Left lung (tissue), 14 donors: Measurements from ENCODE around the gene OTOF. TPM values are rescaled to one million over a fixed set of nuclear protein-coding genes. Genes with fewer than 3 reads are reported as not detected.

Experiments
- ATAC-seq: fragments of 200-7000 bp; cut with Tn5 transposase; one replicate; pipeline ENCODE4 v1.9.1; 2020; ENCODE audit warnings: moderate library complexity
- DNase-seq, 4 donors: peaks; one replicate each; pipeline ENCODE4 v3.0.0-alpha.2; 2013 to 2020
- H3K27ac ChIP-seq, 2 donors: fragments of 200-600 bp; sonication (generic) in 1 of 2; one replicate each; pipeline versions ENCODE4 v1.5.0 to v1.8.0; 2020 to 2021
- H3K27me3 ChIP-seq, 2 donors: fragments of 200-600 bp; sonication (generic) in 1 of 2; one replicate each; pipeline versions ENCODE4 v1.5.0 to v1.8.0; 2020 to 2021
- H3K36me3 ChIP-seq, 2 donors: fragments of 200-600 bp; sonication (generic) in 1 of 2; one replicate each; pipeline versions ENCODE4 v1.5.0 to v1.8.0; 2020 to 2021
- H3K4me1 ChIP-seq, 2 donors: fragments of 200-600 bp; one replicate each; pipeline ENCODE4 v1.8.0; 2021
- H3K4me3 ChIP-seq, 2 donors: fragments of 200-600 bp; sonication (generic) in 1 of 2; one replicate each; pipeline versions ENCODE4 v1.5.0 to v1.8.0; 2020 to 2021; ENCODE audit warnings: mild to moderate bottlenecking in 1 of 2
- H3K9me3 ChIP-seq, 2 donors: fragments of 200-600 bp; sonication (generic) in 1 of 2; one replicate each; pipeline versions ENCODE4 v1.5.0 to v1.8.0; 2020 to 2021
- intact Hi-C, 2 donors: fragments of 100-400 bp; cut with DNase I; formaldehyde crosslinking; loops; one replicate each; pipeline versions ENCODE4 v1.11.2 to v1.14.2; 2022
- long read RNA-seq, 12 donors: library from polyadenylated mRNA in 2 of 12; unstranded in 2 of 12; transcript quantifications; one replicate each; pipeline ENCODE4 v2.0.0 and lab custom pipeline, GENCODE V29; 2019 to 2026
- polyA plus RNA-seq, 6 donors: library from polyadenylated mRNA; unstranded; fragments of 120-200 nt; gene quantifications; one replicate each; pipeline ENCODE4 v1.2.1, GENCODE V29; 2013; ENCODE audit not compliant: insufficient read length in 6 of 6
- total RNA-seq, 2 donors: library from RNA; stranded (reverse); fragmentation: NEBNext Ultra II Directional; extraction: Animal tissue kit (Norgen Biotek cat#: 25700); gene quantifications; one replicate each; pipeline ENCODE4 v1.2.1, GENCODE V29; 2021
- TF ChIP-seq, protein P1 (sequence below), 2 donors: fragments of 200-600 bp; sonication (generic) in 1 of 2; IDR thresholded peaks; one replicate each; pipeline versions ENCODE4 v1.5.0 to v1.8.0; 2021; ENCODE audit warnings: antibody characterized with exemption in 2 of 2
- donor health status: DM: no; HTN: yes; CAD: no.
- donor health status: DM: no; HTN: no; CAD: no.

OTOF gene
- total RNA-seq (under 1 TPM in 1 of 2 donors, not detected in 1; 0.10 TPM), polyA plus RNA-seq (under 1 TPM; 0.03 to 0.20 (median 0.10) TPM)
- long read RNA-seq, donor 1 = 0 reads
- long read RNA-seq, donor 2 = 0 reads
- long read RNA-seq, donor 3 = 0 reads
- long read RNA-seq, donor 4 = 0 reads
- long read RNA-seq, donor 5 = 0 reads
- long read RNA-seq, donor 6 = 0 reads
- long read RNA-seq, donor 7 = 0 reads
- long read RNA-seq, donor 8 = 0 reads
- long read RNA-seq, donor 9 = 0 reads
- long read RNA-seq, donor 10 = 0 reads
- long read RNA-seq, donor 11 = 0 reads
- long read RNA-seq, donor 12 = 0 reads

DNA sequence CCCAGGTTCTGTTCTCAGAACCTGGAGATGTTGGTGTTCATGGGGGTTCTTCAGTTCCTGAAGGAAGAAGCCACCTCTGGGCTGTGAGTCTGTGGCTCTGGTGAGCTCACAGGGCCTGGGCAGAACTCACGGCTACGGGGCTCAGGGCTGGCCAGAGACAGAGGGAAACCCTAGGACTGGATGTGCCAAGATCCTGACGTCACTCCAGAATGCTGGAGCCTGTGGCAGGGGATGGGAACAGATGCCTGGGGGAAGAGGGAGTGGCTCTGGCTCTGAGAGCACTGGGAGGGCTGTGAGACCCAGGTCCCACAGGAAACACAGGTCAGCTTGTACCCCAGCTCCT, at the start of gene OTOF:
Gene OTOF, minus strand, starts transcription at position 214 of the 343 bp plus-strand sequence.
- DNase-seq = peak in 2 of 4 donors; percentile 17 to 67
- H3K9me3 ChIP-seq = no peaks in the 10 kb centered on the region
- no peak within 1 kb of the TSS for H3K4me3 ChIP-seq
- intact Hi-C loops = no loop called here
- H3K36me3 ChIP-seq = no peaks in the 10 kb centered on the region
- no peak within 1 kb of the TSS for H3K27ac ChIP-seq
- peak; percentile 24 for ATAC-seq
- TF ChIP-seq, protein P1, sequence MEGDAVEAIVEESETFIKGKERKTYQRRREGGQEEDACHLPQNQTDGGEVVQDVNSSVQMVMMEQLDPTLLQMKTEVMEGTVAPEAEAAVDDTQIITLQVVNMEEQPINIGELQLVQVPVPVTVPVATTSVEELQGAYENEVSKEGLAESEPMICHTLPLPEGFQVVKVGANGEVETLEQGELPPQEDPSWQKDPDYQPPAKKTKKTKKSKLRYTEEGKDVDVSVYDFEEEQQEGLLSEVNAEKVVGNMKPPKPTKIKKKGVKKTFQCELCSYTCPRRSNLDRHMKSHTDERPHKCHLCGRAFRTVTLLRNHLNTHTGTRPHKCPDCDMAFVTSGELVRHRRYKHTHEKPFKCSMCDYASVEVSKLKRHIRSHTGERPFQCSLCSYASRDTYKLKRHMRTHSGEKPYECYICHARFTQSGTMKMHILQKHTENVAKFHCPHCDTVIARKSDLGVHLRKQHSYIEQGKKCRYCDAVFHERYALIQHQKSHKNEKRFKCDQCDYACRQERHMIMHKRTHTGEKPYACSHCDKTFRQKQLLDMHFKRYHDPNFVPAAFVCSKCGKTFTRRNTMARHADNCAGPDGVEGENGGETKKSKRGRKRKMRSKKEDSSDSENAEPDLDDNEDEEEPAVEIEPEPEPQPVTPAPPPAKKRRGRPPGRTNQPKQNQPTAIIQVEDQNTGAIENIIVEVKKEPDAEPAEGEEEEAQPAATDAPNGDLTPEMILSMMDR (IDR thresholded peaks at IDR 0.05) = no peak
- peaks cover 0 to 12% of the 10 kb centered on the region in 2 donors for H3K27me3 ChIP-seq
- no peaks in the 10 kb centered on the region for H3K4me1 ChIP-seq

DNA sequence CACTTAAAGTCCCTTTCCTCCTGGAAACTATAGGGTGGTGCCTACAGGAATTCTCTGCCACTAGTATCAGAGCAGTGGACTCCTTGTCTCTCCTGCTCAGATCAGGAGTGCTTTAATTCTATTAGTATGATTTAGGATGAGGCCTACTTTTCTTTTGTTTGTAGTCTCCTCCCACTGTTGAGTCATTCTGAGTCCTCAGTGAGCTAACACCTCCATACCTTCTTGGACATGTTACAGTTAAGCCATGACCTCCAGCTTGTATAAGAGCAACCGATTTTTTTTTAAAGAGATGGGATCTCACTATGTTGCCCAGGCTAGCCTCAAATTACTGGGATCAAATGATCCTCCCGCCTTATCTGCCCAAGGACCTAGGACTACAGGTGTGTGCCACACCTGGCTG, 48.7 kb upstream of the OTOF start:
- ATAC-seq (no peak), DNase-seq (no peak)
- TF ChIP-seq, protein P1 (IDR thresholded peaks at IDR 0.05) = no peak
- H3K27me3 ChIP-seq = peaks cover 0 to 13% of the 10 kb centered on the region in 2 donors
- no peaks in the 10 kb centered on the region for H3K36me3 ChIP-seq
- H3K27ac ChIP-seq = no peak overlapping the region
- H3K4me1 ChIP-seq = no peaks in the 10 kb centered on the region
- H3K9me3 ChIP-seq = no peaks in the 10 kb centered on the region
- intact Hi-C loops = no loop called here
- H3K4me3 ChIP-seq = no peak overlapping the region

GRCh38 chr2:26526105-26526504, 48.2 kb upstream of the OTOF start:
- Histone ChIP-seq H3K4me3 (no peak overlapping the region), H3K27ac (no peak overlapping the region), H3K4me1 (no peaks in the 10 kb centered on the region), H3K9me3 (no peaks in the 10 kb centered on the region), H3K36me3 (no peaks in the 10 kb centered on the region), H3K27me3 (peaks cover 0 to 18% of the 10 kb centered on the region in 2 donors)
- DNase-seq (no peak), ATAC-seq (no peak)
- intact Hi-C loops = no loop called here
- TF ChIP-seq, protein P1 (IDR thresholded peaks at IDR 0.05) = no peak

DNA sequence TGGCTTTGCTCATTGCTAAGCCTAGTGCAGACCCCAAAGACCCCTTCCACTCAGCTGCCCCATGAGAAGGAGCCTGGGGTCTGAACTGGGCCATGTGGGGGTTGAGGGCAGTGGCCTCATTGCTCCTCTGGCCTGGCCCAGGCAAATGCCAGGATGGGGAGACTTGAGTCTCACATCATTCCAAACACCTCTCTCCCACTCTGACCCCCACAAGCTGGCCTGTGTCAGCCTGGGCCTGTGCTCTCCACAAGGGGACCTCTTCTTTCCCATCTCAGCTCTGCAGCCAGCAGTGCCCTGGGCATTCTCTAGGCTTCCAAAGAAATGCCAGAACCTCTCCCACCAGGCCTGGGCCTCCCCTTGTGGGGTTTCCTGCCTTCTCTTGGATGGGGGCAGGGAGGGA, 45.8 kb upstream of the OTOF start:
- intact Hi-C loops = no loop called here
- Histone ChIP-seq H3K4me1 (no peaks in the 10 kb centered on the region), H3K36me3 (no peaks in the 10 kb centered on the region), H3K9me3 (no peaks in the 10 kb centered on the region), H3K4me3 (no peak overlapping the region), H3K27ac (no peak overlapping the region), H3K27me3 (peaks cover 0 to 22% of the 10 kb centered on the region in 2 donors)
- TF ChIP-seq, protein P1 (IDR thresholded peaks at IDR 0.05) = no peak
- ATAC-seq = no peak
- DNase-seq = peak in 1 of 4 donors; percentile 18

- no peaks in the 10 kb centered on the region for H3K9me3 ChIP-seq
- no peaks in the 10 kb centered on the region for H3K36me3 ChIP-seq
- ATAC-seq = no peak
- intact Hi-C loops = no loop called here
- H3K27me3 ChIP-seq = peaks cover 0 to 22% of the 10 kb centered on the region in 2 donors
- H3K4me3 ChIP-seq = no peak overlapping the region
- peak in 1 of 4 donors; percentile 11 for DNase-seq
- TF ChIP-seq, protein P1 (IDR thresholded peaks at IDR 0.05) = no peak
- no peak overlapping the region for H3K27ac ChIP-seq
- H3K4me1 ChIP-seq = no peaks in the 10 kb centered on the region
Observed at GRCh38 chr2:26522751-26523171, 44.8 kb upstream of the OTOF start.
